Lower lobe of right lung (tissue), 2 donors: ENCODE results near the gene PTCD2. TPM values are rescaled to one million over a fixed set of nuclear protein-coding genes. Genes with fewer than 3 reads are reported as not detected.

Experiments
- ATAC-seq, 2 donors: fragments of 200-7000 bp; cut with Tn5 transposase; one replicate each; pipeline ENCODE4 v1.9.1; 2020 to 2022; ENCODE audit warnings: mild to moderate bottlenecking in 2 of 2, moderate library complexity in 2 of 2
- DNase-seq: peaks from one replicate; pipeline ENCODE4 v3.0.0-alpha.2; 2020
- H3K27ac ChIP-seq: fragments of 200-600 bp; one replicate; pipeline ENCODE4 v1.8.0; 2022
- H3K27me3 ChIP-seq: fragments of 200-600 bp; one replicate; pipeline ENCODE4 v1.8.0; 2022; ENCODE audit warnings: low read depth
- H3K36me3 ChIP-seq: fragments of 200-600 bp; one replicate; pipeline ENCODE4 v1.8.0; 2022; ENCODE audit warnings: mild to moderate bottlenecking
- H3K4me1 ChIP-seq: fragments of 200-600 bp; one replicate; pipeline ENCODE4 v1.8.0; 2022
- H3K4me3 ChIP-seq: fragments of 200-600 bp; one replicate; pipeline ENCODE4 v1.8.0; 2022; ENCODE audit warnings: mild to moderate bottlenecking
- H3K9me3 ChIP-seq: fragments of 200-600 bp; one replicate; pipeline ENCODE4 v1.8.0; 2022
- intact Hi-C: fragments of 100-400 bp; cut with DNase I; formaldehyde crosslinking; loops from one replicate; pipeline ENCODE4 v1.11.0; 2022
- total RNA-seq: library from RNA; stranded (reverse); fragmentation: NEBNext Ultra II Directional; extraction: Animal tissue kit (Norgen Biotek cat#: 25700); gene quantifications from one replicate; pipeline ENCODE4 v1.2.1, GENCODE V29; 2021
- TF ChIP-seq, protein P1 (sequence below): fragments of 200-600 bp; IDR thresholded peaks from one replicate; pipeline ENCODE4 v1.8.0; 2022; ENCODE audit warnings: antibody characterized with exemption, mild to moderate bottlenecking
- donor health status: DM: no; HTN: yes; CAD: no; lungs with severe emphysema.

Gene PTCD2
- total RNA-seq, 1 donor from 2014 or later: 5.9 TPM

DNA sequence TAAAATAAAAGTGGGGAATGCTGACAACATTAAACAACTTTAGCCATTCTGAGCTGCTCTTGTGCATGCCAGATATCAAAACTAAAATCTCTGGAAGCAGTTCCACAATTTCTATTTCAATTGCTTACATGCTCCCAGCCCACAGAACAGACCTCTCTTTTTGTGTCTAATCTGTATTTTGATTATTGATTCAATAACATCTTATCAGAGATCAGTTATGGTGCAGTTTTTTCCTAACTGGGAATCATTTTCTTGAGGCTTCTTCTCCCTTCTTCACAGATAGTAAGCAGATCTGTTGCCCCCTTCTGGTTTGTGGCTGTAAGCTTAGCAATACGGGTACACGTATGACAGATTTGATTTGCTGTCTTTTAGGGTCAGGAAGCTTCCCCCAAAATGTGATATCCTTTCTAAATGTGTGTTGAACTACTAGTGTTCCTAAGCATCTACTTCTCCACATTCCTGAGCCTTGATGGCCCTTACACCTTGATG lies 39.5 kb upstream of the PTCD2 start:
- intact Hi-C loops: no loop called here
- Histone ChIP-seq H3K36me3 (no peaks in the 10 kb centered on the region), H3K4me1 (peaks cover 27% of the 10 kb centered on the region), H3K27ac (no peak overlapping the region), H3K4me3 (no peak overlapping the region), H3K27me3 (no peaks in the 10 kb centered on the region), H3K9me3 (no peaks in the 10 kb centered on the region)
- DNase-seq (no peak), ATAC-seq (peak in 1 of 2 donors; percentile 40)
- TF ChIP-seq, protein P1, sequence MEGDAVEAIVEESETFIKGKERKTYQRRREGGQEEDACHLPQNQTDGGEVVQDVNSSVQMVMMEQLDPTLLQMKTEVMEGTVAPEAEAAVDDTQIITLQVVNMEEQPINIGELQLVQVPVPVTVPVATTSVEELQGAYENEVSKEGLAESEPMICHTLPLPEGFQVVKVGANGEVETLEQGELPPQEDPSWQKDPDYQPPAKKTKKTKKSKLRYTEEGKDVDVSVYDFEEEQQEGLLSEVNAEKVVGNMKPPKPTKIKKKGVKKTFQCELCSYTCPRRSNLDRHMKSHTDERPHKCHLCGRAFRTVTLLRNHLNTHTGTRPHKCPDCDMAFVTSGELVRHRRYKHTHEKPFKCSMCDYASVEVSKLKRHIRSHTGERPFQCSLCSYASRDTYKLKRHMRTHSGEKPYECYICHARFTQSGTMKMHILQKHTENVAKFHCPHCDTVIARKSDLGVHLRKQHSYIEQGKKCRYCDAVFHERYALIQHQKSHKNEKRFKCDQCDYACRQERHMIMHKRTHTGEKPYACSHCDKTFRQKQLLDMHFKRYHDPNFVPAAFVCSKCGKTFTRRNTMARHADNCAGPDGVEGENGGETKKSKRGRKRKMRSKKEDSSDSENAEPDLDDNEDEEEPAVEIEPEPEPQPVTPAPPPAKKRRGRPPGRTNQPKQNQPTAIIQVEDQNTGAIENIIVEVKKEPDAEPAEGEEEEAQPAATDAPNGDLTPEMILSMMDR: peak; percentile 30

DNA sequence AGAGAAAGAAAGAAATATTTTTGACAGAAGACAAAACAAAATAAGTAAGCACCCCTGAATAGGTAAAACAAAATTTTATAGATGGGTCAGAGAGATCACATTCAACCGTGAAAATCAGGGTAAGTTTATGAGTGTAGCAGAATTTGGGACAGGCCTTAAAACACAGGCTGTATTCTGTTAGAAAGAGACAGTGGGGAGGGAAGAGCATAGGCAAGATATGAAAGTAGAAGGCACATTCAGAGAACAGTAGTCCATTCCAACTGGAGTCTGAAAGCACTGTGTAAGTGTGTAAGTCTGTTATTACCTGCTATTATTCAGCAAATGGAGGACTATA lies 38.8 kb upstream of the PTCD2 start:
- no peaks in the 10 kb centered on the region for H3K27me3 ChIP-seq
- H3K9me3 ChIP-seq: no peaks in the 10 kb centered on the region
- ATAC-seq (no peak), DNase-seq (no peak)
- H3K36me3 ChIP-seq: no peaks in the 10 kb centered on the region
- no peak overlapping the region for H3K27ac ChIP-seq
- peaks cover 27% of the 10 kb centered on the region for H3K4me1 ChIP-seq
- intact Hi-C loops: no loop called here
- H3K4me3 ChIP-seq: no peak overlapping the region
- TF ChIP-seq, protein P1: no peak

GRCh38 chr5:72281764-72282499 lies 38.2 kb upstream of the PTCD2 start:
- Histone ChIP-seq H3K4me1 (peaks cover 27% of the 10 kb centered on the region), H3K36me3 (no peaks in the 10 kb centered on the region), H3K4me3 (no peak overlapping the region), H3K27ac (no peak overlapping the region), H3K9me3 (no peaks in the 10 kb centered on the region), H3K27me3 (no peaks in the 10 kb centered on the region)
- TF ChIP-seq, protein P1: no peak
- DNase-seq: no peak
- intact Hi-C loops: no loop called here
- ATAC-seq: peak in 1 of 2 donors; percentile 35

GRCh38 chr5:72282878-72283277 lies 37.3 kb upstream of the PTCD2 start:
- ATAC-seq (no peak), DNase-seq (no peak)
- Histone ChIP-seq H3K4me1 (peaks cover 27% of the 10 kb centered on the region), H3K4me3 (no peak overlapping the region), H3K36me3 (peaks cover 7% of the 10 kb centered on the region), H3K9me3 (no peaks in the 10 kb centered on the region), H3K27ac (peak overlapping the region; percentile 28), H3K27me3 (no peaks in the 10 kb centered on the region)
- TF ChIP-seq, protein P1: no peak
- intact Hi-C loops: no loop called here

GRCh38 chr5:72283358-72283757 lies 36.8 kb upstream of the PTCD2 start:
- H3K27me3 ChIP-seq: no peaks in the 10 kb centered on the region
- H3K36me3 ChIP-seq: peaks cover 8% of the 10 kb centered on the region
- no peak for DNase-seq
- intact Hi-C loops: no loop called here
- H3K9me3 ChIP-seq: no peaks in the 10 kb centered on the region
- no peak overlapping the region for H3K4me3 ChIP-seq
- no peak for ATAC-seq
- TF ChIP-seq, protein P1: no peak
- H3K4me1 ChIP-seq: peaks cover 27% of the 10 kb centered on the region
- peak overlapping the region; percentile 28 for H3K27ac ChIP-seq
